Keratinocyte (primary cell): ENCODE data around the gene AQP5. TPM values are rescaled to one million over a fixed set of nuclear protein-coding genes. Genes with fewer than 3 reads are reported as not detected.

Source experiments
- DNase-seq: peaks from one replicate; pipeline ENCODE4 v3.0.0-alpha.2; 2011; ENCODE audit warnings: low read depth, missing footprints, low spot score
- FAIRE-seq: peaks from 2 replicates; lab custom pipeline; 2011; peaks lifted over from hg19 to GRCh38; lab: Jason Lieb, UNC
- H2AFZ ChIP-seq: 2 replicates; pipeline ENCODE4 v1.6.0; 2012; ENCODE audit warnings: low read length, control low read depth, inconsistent platforms; ENCODE audit not compliant: control insufficient read depth
- H3K27ac ChIP-seq: 2 replicates; pipeline ENCODE4 v1.5.1; 2011; ENCODE audit warnings: low read length; ENCODE audit not compliant: control insufficient read depth, insufficient read depth
- H3K27me3 ChIP-seq: 3 replicates; pipeline ENCODE4 v1.6.0; 2011; ENCODE audit warnings: low read length; ENCODE audit not compliant: control insufficient read depth, insufficient read depth; ENCODE audit errors: extremely low read depth
- H3K36me3 ChIP-seq, 2 experiments: 2 replicates in 1 of 2; 3 replicates in 1 of 2; pipeline ENCODE4 v1.5.1; 2011; ENCODE audit warnings: low read length in 2 of 2, mild to moderate bottlenecking in 1 of 2; ENCODE audit not compliant: control insufficient read depth in 2 of 2, insufficient read depth in 2 of 2; ENCODE audit errors: extremely low read depth in 1 of 2
- H3K4me1 ChIP-seq: 3 replicates; pipeline ENCODE4 v1.5.1; 2011; ENCODE audit warnings: low read length; ENCODE audit not compliant: control insufficient read depth, insufficient read depth; ENCODE audit errors: extremely low read depth
- H3K4me2 ChIP-seq: 3 replicates; pipeline ENCODE4 v1.6.0; 2011; ENCODE audit warnings: low read depth, low read length; ENCODE audit not compliant: control insufficient read depth, insufficient read depth; ENCODE audit errors: extremely low read depth
- H3K4me3 ChIP-seq, 3 experiments: fragments of 200-600 bp in 1 of 3; sonication (generic) in 1 of 3; 2 replicates in 2 of 3; 3 replicates in 1 of 3; pipeline ENCODE4 v1.5.1; 2011 to 2016; ENCODE audit warnings: low read length in 3 of 3, mild to moderate bottlenecking in 3 of 3, control low read depth in 2 of 3, inconsistent platforms in 1 of 3, low read depth in 1 of 3, mixed read lengths in 1 of 3, mixed run types in 1 of 3, moderate library complexity in 1 of 3; ENCODE audit not compliant: control insufficient read depth in 2 of 3, insufficient read depth in 2 of 3; ENCODE audit errors: extremely low read depth in 1 of 3
- H3K79me2 ChIP-seq: 2 replicates; pipeline ENCODE4 v1.6.0; 2012; ENCODE audit warnings: low read length; ENCODE audit not compliant: control insufficient read depth, insufficient read depth
- H3K9ac ChIP-seq: 3 replicates; pipeline ENCODE4 v1.6.0; 2011; ENCODE audit warnings: low read length; ENCODE audit not compliant: control insufficient read depth, insufficient read depth; ENCODE audit errors: extremely low read depth
- H3K9me1 ChIP-seq: 3 replicates; pipeline ENCODE4 v1.6.0; 2011; ENCODE audit warnings: low read length; ENCODE audit not compliant: control insufficient read depth, insufficient read depth; ENCODE audit errors: extremely low read depth
- H3K9me3 ChIP-seq: 2 replicates; pipeline ENCODE4 v1.5.1; 2012; ENCODE audit warnings: low read depth, low read length; ENCODE audit not compliant: control insufficient read depth
- H4K20me1 ChIP-seq: 3 replicates; pipeline ENCODE4 v1.6.0; 2011; ENCODE audit warnings: low read length; ENCODE audit not compliant: control insufficient read depth, insufficient read depth; ENCODE audit errors: extremely low read depth
- EZH2 ChIP-seq: IDR thresholded peaks from one replicate; pipeline ENCODE4 v1.6.1; 2012; ENCODE audit warnings: inconsistent platforms, mild to moderate bottlenecking, low read length, moderate library complexity
- dilution Hi-C: fragments of 300-500 bp; cut with MboI; formaldehyde crosslinking; loops from one replicate; pipeline ENCODE4 v1.7.0; 2020; ENCODE audit warnings: low sequenced_read_pairs; ENCODE audit not compliant: extremely low pct_ligation_motif_present
- polyA plus RNA-seq, 5 experiments: library from polyadenylated mRNA; depleted of rRNA in 3 of 5; stranded (reverse) in 3 of 5; stranded (forward) in 1 of 5; unstranded in 1 of 5; fragments of >200 nt; gene quantifications; 1 replicate in 1 of 5; 2 replicates in 3 of 5; 3 replicates in 1 of 5; pipeline versions ENCODE4 v1.2.1 to v1.2.3, GENCODE V29; 2011 to 2012; ENCODE audit warnings: missing spikeins in 2 of 5, low read depth in 1 of 5, low replicate concordance in 1 of 5
- TF ChIP-seq, protein P1 (sequence below), 3 experiments: IDR thresholded peaks in 1 of 3; conservative IDR thresholded peaks in 1 of 3; optimal IDR thresholded peaks in 1 of 3; 2 replicates in 2 of 3; 3 replicates in 1 of 3; pipeline versions ENCODE3 to v1.5.1; 2011; ENCODE audit warnings: low read length in 3 of 3, mild to moderate bottlenecking in 3 of 3, moderate library complexity in 2 of 3, control low read depth in 1 of 3, inconsistent platforms in 1 of 3; ENCODE audit not compliant: insufficient read depth in 2 of 3; ENCODE audit errors: extremely low read depth in 1 of 3

AQP5 gene
- polyA plus RNA-seq, 1 donor (not counting 4 experiments of a cell fraction or from before 2014, with no cell fraction given) = not detected

GRCh38 chr12:50004696-50005095, 43.0 kb downstream of the AQP5 start:
- no peak overlapping the region for H3K4me2 ChIP-seq
- no peaks in the 10 kb centered on the region for H4K20me1 ChIP-seq
- H3K27ac ChIP-seq = no peak overlapping the region
- dilution Hi-C loops = loop anchor here (10.0 kb wide), 1 partner anchor 60 kb away; no protein-coding TSS in a partner anchor
- H3K9me3 ChIP-seq = no peaks in the 10 kb centered on the region
- DNase-seq = no peak
- H3K27me3 ChIP-seq = no peaks in the 10 kb centered on the region
- no peak overlapping the region for H3K4me3 ChIP-seq
- peaks cover 12% of the 10 kb centered on the region for H3K79me2 ChIP-seq
- no peaks in the 10 kb centered on the region for H3K4me1 ChIP-seq
- TF ChIP-seq, protein P1, sequence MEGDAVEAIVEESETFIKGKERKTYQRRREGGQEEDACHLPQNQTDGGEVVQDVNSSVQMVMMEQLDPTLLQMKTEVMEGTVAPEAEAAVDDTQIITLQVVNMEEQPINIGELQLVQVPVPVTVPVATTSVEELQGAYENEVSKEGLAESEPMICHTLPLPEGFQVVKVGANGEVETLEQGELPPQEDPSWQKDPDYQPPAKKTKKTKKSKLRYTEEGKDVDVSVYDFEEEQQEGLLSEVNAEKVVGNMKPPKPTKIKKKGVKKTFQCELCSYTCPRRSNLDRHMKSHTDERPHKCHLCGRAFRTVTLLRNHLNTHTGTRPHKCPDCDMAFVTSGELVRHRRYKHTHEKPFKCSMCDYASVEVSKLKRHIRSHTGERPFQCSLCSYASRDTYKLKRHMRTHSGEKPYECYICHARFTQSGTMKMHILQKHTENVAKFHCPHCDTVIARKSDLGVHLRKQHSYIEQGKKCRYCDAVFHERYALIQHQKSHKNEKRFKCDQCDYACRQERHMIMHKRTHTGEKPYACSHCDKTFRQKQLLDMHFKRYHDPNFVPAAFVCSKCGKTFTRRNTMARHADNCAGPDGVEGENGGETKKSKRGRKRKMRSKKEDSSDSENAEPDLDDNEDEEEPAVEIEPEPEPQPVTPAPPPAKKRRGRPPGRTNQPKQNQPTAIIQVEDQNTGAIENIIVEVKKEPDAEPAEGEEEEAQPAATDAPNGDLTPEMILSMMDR (optimal IDR thresholded peaks at IDR 0.05 in 1 of 3, IDR thresholded peaks at IDR 0.05 in 1 of 3, conservative IDR thresholded peaks at IDR 0.05 in 1 of 3; ENCODE audit: extremely low read depth in 1 of 3, insufficient read depth in 2 of 3, low read length in 3 of 3) = no peak
- TF ChIP-seq EZH2 = no peak
- no peak overlapping the region for H3K9ac ChIP-seq
- no peaks in the 10 kb centered on the region for H3K9me1 ChIP-seq
- H3K36me3 ChIP-seq = peaks cover 9 to 15% of the 10 kb centered on the region in 2 experiments
- no peak overlapping the region for H2AFZ ChIP-seq
- FAIRE-seq = no peak

DNA sequence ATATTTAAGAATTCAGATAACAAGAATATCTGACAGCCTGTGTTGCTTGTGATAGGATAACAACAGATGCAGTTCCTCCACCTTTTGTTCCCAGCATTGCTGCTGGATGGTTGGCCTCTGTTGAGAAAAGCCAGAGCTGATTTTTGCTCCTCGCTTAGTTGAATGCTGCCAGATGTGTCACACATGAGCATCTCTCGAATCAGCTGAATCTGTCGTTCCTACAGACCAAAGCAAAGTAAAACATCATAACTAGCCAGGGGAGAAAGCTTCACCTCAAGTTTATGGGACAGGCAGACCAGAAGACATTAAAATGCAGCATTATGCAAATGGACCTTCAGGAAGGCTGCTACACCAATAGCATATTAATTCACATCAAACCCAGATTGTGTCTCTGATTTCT, 43.5 kb downstream of the AQP5 start:
- Histone ChIP-seq H3K9me3 (no peaks in the 10 kb centered on the region), H3K9ac (no peak overlapping the region), H3K79me2 (peaks cover 12% of the 10 kb centered on the region), H3K4me2 (no peak overlapping the region), H3K4me3 (no peak overlapping the region), H3K9me1 (no peaks in the 10 kb centered on the region), H3K27ac (no peak overlapping the region), H2AFZ (no peak overlapping the region), H3K27me3 (no peaks in the 10 kb centered on the region), H3K4me1 (no peaks in the 10 kb centered on the region), H3K36me3 (peaks cover 9 to 15% of the 10 kb centered on the region in 2 experiments), H4K20me1 (no peaks in the 10 kb centered on the region)
- FAIRE-seq (no peak), DNase-seq (no peak)
- dilution Hi-C loops = loop anchor here (10.0 kb wide), 1 partner anchor 60 kb away; no protein-coding TSS in a partner anchor
- TF ChIP-seq EZH2 = no peak
- TF ChIP-seq, protein P1 (optimal IDR thresholded peaks at IDR 0.05 in 1 of 3, IDR thresholded peaks at IDR 0.05 in 1 of 3, conservative IDR thresholded peaks at IDR 0.05 in 1 of 3; ENCODE audit: extremely low read depth in 1 of 3, insufficient read depth in 2 of 3, low read length in 3 of 3) = no peak
